ENCODE data around the gene ZNF217.
"Not testable (repeated sequence)": the region's sequence is repeated elsewhere in the genome, so short reads cannot be mapped to it uniquely, and the experiment has no call there.

Gene ZNF217

GRCh38 chr20:53582251-53582570 lies 11.4 kb downstream of the ZNF217 start:
- no peak for DNase-seq

GRCh38 chr20:53581444-53582250 lies 12.0 kb downstream of the ZNF217 start:
- peak; percentile 18 for DNase-seq

GRCh38 chr20:53580376-53581111 lies 13.1 kb downstream of the ZNF217 start:
- DNase-seq: no peak

- DNase-seq: no peak
Observed at GRCh38 chr20:53579581-53580375, 13.9 kb downstream of the ZNF217 start.

- DNase-seq: no peak
Observed at GRCh38 chr20:53579266-53579580, 14.4 kb downstream of the ZNF217 start.

- DNase-seq: peak; percentile 42
Observed at GRCh38 chr20:53578492-53579222, 15.0 kb downstream of the ZNF217 start.

- no peak for DNase-seq
Observed at GRCh38 chr20:53576586-53577318, 16.9 kb downstream of the ZNF217 start.

- no peak for DNase-seq
Observed at GRCh38 chr20:53576195-53576580, 17.5 kb downstream of the ZNF217 start.

GRCh38 chr20:53575481-53576194 lies 18.0 kb downstream of the ZNF217 start:
- DNase-seq: no peak

- no peak for DNase-seq
Observed at GRCh38 chr20:53574819-53575218, 18.8 kb downstream of the ZNF217 start.

GRCh38 chr20:53574259-53574789 lies 19.3 kb downstream of the ZNF217 start:
- no peak for DNase-seq

- DNase-seq: no peak
Observed at GRCh38 chr20:53571555-53572286, 21.9 kb downstream of the ZNF217 start.

GRCh38 chr20:53570446-53571276 lies 23.0 kb downstream of the ZNF217 start:
- DNase-seq: no peak

GRCh38 chr20:53569606-53570307 lies 23.9 kb downstream of the ZNF217 start:
- DNase-seq: no peak

- DNase-seq: no peak
Observed at GRCh38 chr20:53569005-53569404, 24.6 kb downstream of the ZNF217 start.

GRCh38 chr20:53568351-53568750 lies 25.3 kb downstream of the ZNF217 start:
- DNase-seq: no peak

- no peak for DNase-seq
Observed at GRCh38 chr20:53567379-53567917, 26.2 kb downstream of the ZNF217 start.

- not testable (repeated sequence) for DNase-seq
Observed at GRCh38 chr20:53566623-53567022, 27.0 kb downstream of the ZNF217 start.

GRCh38 chr20:53565254-53565653 lies 28.4 kb downstream of the ZNF217 start:
- no peak for DNase-seq
